Activated CD8-positive, alpha-beta T cell treated with anti-CD3 and anti-CD28 coated beads for 36 hours (primary cell): ENCODE results near the gene CALHM3. TPM values are rescaled to one million over a fixed set of nuclear protein-coding genes. Genes with fewer than 3 reads are reported as not detected.

Source experiments
- ATAC-seq: fragments of 200-7000 bp; cut with Tn5 transposase; one replicate; pipeline ENCODE4 v1.10.0; 2021; ENCODE audit warnings: mild to moderate bottlenecking, moderate library complexity
- CTCF ChIA-PET: fragments of 350-600 bp; sonication (Branson Sonifier 250); formaldehyde crosslinking; loops from one replicate; lab custom pipeline; 2021; ENCODE audit warnings: antibody characterized with exemption; lab: Charles Lee
- POLR2A ChIA-PET: fragments of 350-600 bp; sonication (Branson Sonifier 250); formaldehyde crosslinking; loops from one replicate; lab custom pipeline; 2021; ENCODE audit warnings: antibody characterized with exemption; lab: Charles Lee
- DNase-seq: peaks from one replicate; pipeline ENCODE4 v3.0.0-alpha.2; 2020
- H3K27ac Mint-ChIP-seq: one replicate; pipeline ENCODE4 v1.8.0; 2021; ENCODE audit warnings: mild to moderate bottlenecking, mixed read lengths
- H3K27me3 Mint-ChIP-seq: one replicate; pipeline ENCODE4 v1.8.0; 2021; ENCODE audit warnings: mixed read lengths
- H3K36me3 Mint-ChIP-seq: one replicate; pipeline ENCODE4 v1.8.0; 2021; ENCODE audit warnings: low read depth, mixed read lengths
- H3K4me1 Mint-ChIP-seq: one replicate; pipeline ENCODE4 v1.8.0; 2021; ENCODE audit warnings: low read depth, mixed read lengths
- H3K4me3 Mint-ChIP-seq: one replicate; pipeline ENCODE4 v1.8.0; 2021; ENCODE audit warnings: mild to moderate bottlenecking, moderate library complexity, mixed read lengths
- H3K9me3 Mint-ChIP-seq: one replicate; pipeline ENCODE4 v1.8.0; 2021; ENCODE audit warnings: mixed read lengths
- CTCF ChIP-seq: fragments of 200-600 bp; IDR thresholded peaks from one replicate; pipeline ENCODE4 v1.8.0; 2022; ENCODE audit warnings: antibody characterized with exemption, mild to moderate bottlenecking
- intact Hi-C: fragments of 100-400 bp; cut with micrococcal nuclease; formaldehyde crosslinking; loops from one replicate; pipeline ENCODE4 v1.10.0; 2022
- total RNA-seq, 2 experiments: library from RNA; stranded (reverse); gene quantifications; one replicate each; pipeline ENCODE4 v1.2.3, GENCODE V29; 2021

The CALHM3 gene
- total RNA-seq, 2 experiments from 2014 or later = not detected

GRCh38 chr10:103501186-103501585 is 22.1 kb upstream of the CALHM3 start:
- Mint-ChIP-seq H3K27me3 (peaks cover 32% of the 10 kb centered on the region), H3K4me1 (peaks cover 23% of the 10 kb centered on the region), H3K4me3 (no peak overlapping the region), H3K27ac (no peak overlapping the region), H3K9me3 (no peaks in the 10 kb centered on the region), H3K36me3 (no peaks in the 10 kb centered on the region)
- no peak for ATAC-seq
- ChIA-PET CTCF (interaction anchor here (4.0 to 6.4 kb wide), 2 partner anchors 11 to 63 kb away, joined by 26 to 29 read pairs; no protein-coding TSS in a partner anchor), POLR2A (no interaction called here)
- no peak for DNase-seq
- intact Hi-C loops = no loop called here
- TF ChIP-seq CTCF = no peak

GRCh38 chr10:103500481-103500880 is 21.4 kb upstream of the CALHM3 start:
- ChIA-PET CTCF (interaction anchor here (1.3 to 6.4 kb wide), 5 partner anchors 10 to 64 kb away, joined by 3 to 29 read pairs (median 5); no protein-coding TSS in a partner anchor), POLR2A (no interaction called here)
- DNase-seq (no peak), ATAC-seq (no peak)
- H3K27ac Mint-ChIP-seq = no peak overlapping the region
- H3K36me3 Mint-ChIP-seq = no peaks in the 10 kb centered on the region
- TF ChIP-seq CTCF = no peak
- peaks cover 38% of the 10 kb centered on the region for H3K27me3 Mint-ChIP-seq
- H3K4me1 Mint-ChIP-seq = peaks cover 23% of the 10 kb centered on the region
- intact Hi-C loops = no loop called here
- no peak overlapping the region for H3K4me3 Mint-ChIP-seq
- H3K9me3 Mint-ChIP-seq = no peaks in the 10 kb centered on the region

- TF ChIP-seq CTCF = no peak
- CTCF ChIA-PET = interaction anchor here (1.3 to 6.4 kb wide), 5 partner anchors 9 to 64 kb away, joined by 3 to 29 read pairs (median 5); no protein-coding TSS in a partner anchor
- no peaks in the 10 kb centered on the region for H3K36me3 Mint-ChIP-seq
- H3K27me3 Mint-ChIP-seq = peaks cover 44% of the 10 kb centered on the region
- H3K9me3 Mint-ChIP-seq = no peaks in the 10 kb centered on the region
- H3K4me1 Mint-ChIP-seq = peaks cover 23% of the 10 kb centered on the region
- intact Hi-C loops = no loop called here
- DNase-seq = no peak
- no peak overlapping the region for H3K27ac Mint-ChIP-seq
- POLR2A ChIA-PET = no interaction called here
- no peak overlapping the region for H3K4me3 Mint-ChIP-seq
- ATAC-seq = no peak
These were observed 20.8 kb upstream of the CALHM3 start for GRCh38 chr10:103499881-103500280.

GRCh38 chr10:103498936-103499638 is 20.0 kb upstream of the CALHM3 start:
- H3K36me3 Mint-ChIP-seq = no peaks in the 10 kb centered on the region

More at GRCh38 chr10:103498936-103499638, 20.0 kb upstream of the CALHM3 start:
- intact Hi-C loops = no loop called here
- DNase-seq (no peak), ATAC-seq (no peak)
- POLR2A ChIA-PET = interaction anchor here (0.7 kb wide), 1 partner anchor 10 kb away, joined by 3 read pairs; no protein-coding TSS in a partner anchor
- H3K4me3 Mint-ChIP-seq = no peak overlapping the region
- peaks cover 48% of the 10 kb centered on the region for H3K27me3 Mint-ChIP-seq
- H3K27ac Mint-ChIP-seq = no peak overlapping the region
- no peaks in the 10 kb centered on the region for H3K9me3 Mint-ChIP-seq
- TF ChIP-seq CTCF = no peak
- H3K4me1 Mint-ChIP-seq = peaks cover 19% of the 10 kb centered on the region
- CTCF ChIA-PET = interaction anchor here (0.7 to 6.4 kb wide), 5 partner anchors 9 to 65 kb away, joined by 3 to 29 read pairs (median 5); no protein-coding TSS in a partner anchor
